ENCODE results near the gene IGSF23. TPM values are rescaled to one million over a fixed set of nuclear protein-coding genes. Genes with fewer than 3 reads are reported as not detected.

The IGSF23 gene
- total and polyA plus RNA-seq, 11 donors: 0.21 to 3.5 (median 0.83) TPM; not detected in 8

DNA sequence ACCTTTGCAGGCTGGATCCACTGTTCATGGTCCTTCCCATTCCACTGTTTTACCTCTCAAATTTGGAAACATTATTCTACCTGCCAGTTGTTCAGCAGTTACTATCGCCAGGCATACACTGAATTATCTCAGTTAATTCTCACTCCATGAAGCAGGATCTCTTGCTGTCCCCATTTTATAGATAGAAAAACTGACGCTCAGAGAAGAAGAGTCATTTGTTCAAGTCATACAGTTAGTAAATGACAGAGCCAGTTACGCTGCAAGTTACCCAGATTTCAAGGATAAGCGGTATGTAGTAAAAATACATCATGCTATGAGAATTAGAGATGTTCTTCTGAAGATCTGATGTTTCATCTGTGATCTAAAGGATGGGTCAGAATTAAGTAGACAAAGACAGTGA, 40.2 kb upstream of the IGSF23 start:
- no peak for ATAC-seq
- Histone ChIP-seq H3K36me3 (no peaks in the 10 kb centered on the region), H3K27me3 (peaks cover 0 to 5% (median 0%) of the 10 kb centered on the region in 9 donors), H3K4me3 (no peak overlapping the region), H3K27ac (no peak overlapping the region), H3K4me1 (no peaks in the 10 kb centered on the region), H3K9me3 (no peaks in the 10 kb centered on the region)
- intact Hi-C loops (cut with DNase I): loop anchor here in 5 of 10 donors (2.0 to 10.0 kb wide), 5 partner anchors 84 to 202 kb away; partner anchors contain the start of gene CBLC (in 2 of the 5)
- WGBS, 4 donors: 88 to 91% (median 90%) methylated on average over 4 of the region's 4 CpGs
- no peak for DNase-seq
- TF ChIP-seq, protein P1, sequence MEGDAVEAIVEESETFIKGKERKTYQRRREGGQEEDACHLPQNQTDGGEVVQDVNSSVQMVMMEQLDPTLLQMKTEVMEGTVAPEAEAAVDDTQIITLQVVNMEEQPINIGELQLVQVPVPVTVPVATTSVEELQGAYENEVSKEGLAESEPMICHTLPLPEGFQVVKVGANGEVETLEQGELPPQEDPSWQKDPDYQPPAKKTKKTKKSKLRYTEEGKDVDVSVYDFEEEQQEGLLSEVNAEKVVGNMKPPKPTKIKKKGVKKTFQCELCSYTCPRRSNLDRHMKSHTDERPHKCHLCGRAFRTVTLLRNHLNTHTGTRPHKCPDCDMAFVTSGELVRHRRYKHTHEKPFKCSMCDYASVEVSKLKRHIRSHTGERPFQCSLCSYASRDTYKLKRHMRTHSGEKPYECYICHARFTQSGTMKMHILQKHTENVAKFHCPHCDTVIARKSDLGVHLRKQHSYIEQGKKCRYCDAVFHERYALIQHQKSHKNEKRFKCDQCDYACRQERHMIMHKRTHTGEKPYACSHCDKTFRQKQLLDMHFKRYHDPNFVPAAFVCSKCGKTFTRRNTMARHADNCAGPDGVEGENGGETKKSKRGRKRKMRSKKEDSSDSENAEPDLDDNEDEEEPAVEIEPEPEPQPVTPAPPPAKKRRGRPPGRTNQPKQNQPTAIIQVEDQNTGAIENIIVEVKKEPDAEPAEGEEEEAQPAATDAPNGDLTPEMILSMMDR (IDR thresholded peaks at IDR 0.05): no peak
- no peak for TF ChIP-seq POLR2A (IDR thresholded peaks at IDR 0.05)

GRCh38 chr19:44573627-44574026, 39.7 kb upstream of the IGSF23 start:
- no peaks in the 10 kb centered on the region for H3K4me1 ChIP-seq
- TF ChIP-seq POLR2A (IDR thresholded peaks at IDR 0.05): no peak
- TF ChIP-seq, protein P1 (IDR thresholded peaks at IDR 0.05): no peak
- H3K4me3 ChIP-seq: no peak overlapping the region
- no peak for DNase-seq
- ATAC-seq: no peak
- H3K36me3 ChIP-seq: no peaks in the 10 kb centered on the region
- H3K27me3 ChIP-seq: peaks cover 0 to 4% (median 0%) of the 10 kb centered on the region in 9 donors
- WGBS, 4 donors: 66 to 73% (median 70%) methylated on average over 4 of the region's 4 CpGs
- H3K27ac ChIP-seq: no peak overlapping the region
- H3K9me3 ChIP-seq: no peaks in the 10 kb centered on the region
- intact Hi-C loops (cut with DNase I): loop anchor here in 5 of 10 donors (2.0 to 10.0 kb wide), 5 partner anchors 83 to 201 kb away; partner anchors contain the start of gene CBLC (in 2 of the 5)

- ATAC-seq (no peak), DNase-seq (no peak)
- no peaks in the 10 kb centered on the region for H3K9me3 ChIP-seq
- no peaks in the 10 kb centered on the region for H3K36me3 ChIP-seq
- intact Hi-C loops (cut with DNase I): loop anchor here in 5 of 10 donors (5.0 to 10.0 kb wide), 4 partner anchors 83 to 200 kb away; partner anchors contain the start of gene CBLC (in 2 of the 5)
- no peak overlapping the region for H3K27ac ChIP-seq
- H3K4me1 ChIP-seq: no peaks in the 10 kb centered on the region
- 78 to 85% (median 79%) methylated on average over 8 of the region's 8 CpGs for WGBS, 4 donors
- no peak overlapping the region for H3K4me3 ChIP-seq
- TF ChIP-seq, protein P1 (IDR thresholded peaks at IDR 0.05): no peak
- no peak for TF ChIP-seq POLR2A (IDR thresholded peaks at IDR 0.05)
- H3K27me3 ChIP-seq: no peaks in the 10 kb centered on the region
These were observed 39.0 kb upstream of the IGSF23 start for GRCh38 chr19:44574186-44574950.

GRCh38 chr19:44575116-44575700, 38.2 kb upstream of the IGSF23 start:
- Histone ChIP-seq H3K27ac (no peak overlapping the region), H3K9me3 (no peaks in the 10 kb centered on the region), H3K4me3 (no peak overlapping the region), H3K36me3 (no peaks in the 10 kb centered on the region), H3K4me1 (no peaks in the 10 kb centered on the region), H3K27me3 (no peaks in the 10 kb centered on the region)
- DNase-seq (no peak), ATAC-seq (no peak)
- no peak for TF ChIP-seq POLR2A (IDR thresholded peaks at IDR 0.05)
- TF ChIP-seq, protein P1 (IDR thresholded peaks at IDR 0.05): no peak
- WGBS, 4 donors: 75 to 80% (median 80%) methylated on average over 11 of the region's 11 CpGs
- intact Hi-C loops (cut with DNase I): loop anchor here in 3 of 10 donors (10.0 kb wide), 2 partner anchors 190 to 200 kb away; partner anchors contain the start of gene CBLC (in 2 of the 3)
